ENCODE data around the gene YEATS4. TPM values are rescaled to one million over a fixed set of nuclear protein-coding genes. Genes with fewer than 3 reads are reported as not detected.
"Not testable (repeated sequence)": the region's sequence is repeated elsewhere in the genome, so short reads cannot be mapped to it uniquely, and the experiment has no call there.

The YEATS4 gene
- 20.5 and 24.6 TPM in 2 replicates for total RNA-seq (2012; rRNA removed)

- peak within 1 kb of the TSS; percentile 94 for H3K9ac ChIP-seq (ENCODE audit: low read depth, low read length)
- no peaks in the 10 kb centered on the region for H3K36me3 ChIP-seq (ENCODE audit: insufficient read depth, low read length)
- H3K9me3 ChIP-seq (replicated peaks; ENCODE audit: low read length), result no peaks in the 10 kb centered on the region
- peak within 1 kb of the TSS; percentile 87 for H3K4me2 ChIP-seq (ENCODE audit: low read length)
- peak within 1 kb of the TSS; percentile 87 for H3K4me3 ChIP-seq (ENCODE audit: low read length)
- H3K4me1 ChIP-seq (ENCODE audit: control insufficient read depth, insufficient read depth, low read length), result peaks cover 14% of the 10 kb centered on the region
- H3K27me3 ChIP-seq (ENCODE audit: control insufficient read depth, insufficient read depth, low read length), result no peaks in the 10 kb centered on the region
These were observed at the start of gene YEATS4 for GRCh38 chr12:69359531-69360347. Gene YEATS4, plus strand, starts transcription at chr12:69359743. Its CDS starts 230 bp downstream, at chr12:69359973.

- no peak overlapping the region for H3K4me3 ChIP-seq (ENCODE audit: low read length)
- no peaks in the 10 kb centered on the region for H3K27me3 ChIP-seq (ENCODE audit: control insufficient read depth, insufficient read depth, low read length)
- no peaks in the 10 kb centered on the region for H3K4me1 ChIP-seq (ENCODE audit: control insufficient read depth, insufficient read depth, low read length)
- H3K4me2 ChIP-seq (ENCODE audit: low read length), result no peak overlapping the region
- no peak overlapping the region for H3K9ac ChIP-seq (ENCODE audit: low read depth, low read length)
- no peaks in the 10 kb centered on the region for H3K9me3 ChIP-seq (replicated peaks; ENCODE audit: low read length)
- H3K36me3 ChIP-seq (ENCODE audit: insufficient read depth, low read length), result no peaks in the 10 kb centered on the region
These were observed 46.3 kb upstream of the YEATS4 start for GRCh38 chr12:69313209-69313608.

DNA sequence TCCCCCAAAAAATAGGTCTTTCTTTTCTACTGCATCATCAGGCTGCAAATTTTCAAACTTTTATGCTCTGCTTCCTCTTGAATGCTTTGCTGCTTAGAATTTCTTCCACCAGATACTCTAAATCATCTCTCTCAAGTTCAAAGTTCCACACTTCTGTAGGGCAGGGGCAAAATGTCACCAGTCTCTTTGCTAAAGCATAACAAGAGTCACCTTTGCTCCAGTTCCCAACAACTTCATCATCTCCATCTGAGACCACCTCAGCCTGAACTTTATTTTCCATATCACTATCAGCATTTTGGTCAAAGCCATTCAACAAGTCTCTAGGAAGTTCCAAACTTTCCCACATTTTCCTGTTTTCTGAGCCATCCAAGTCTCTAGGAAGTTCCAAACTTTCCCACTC, 42.8 kb upstream of the YEATS4 start:
- H3K27me3 ChIP-seq (ENCODE audit: control insufficient read depth, insufficient read depth, low read length), result peaks cover 12% of the 10 kb centered on the region
- H3K9me3 ChIP-seq (replicated peaks; ENCODE audit: low read length); H3K4me2 ChIP-seq (ENCODE audit: low read length); H3K36me3 ChIP-seq (ENCODE audit: insufficient read depth, low read length); H3K9ac ChIP-seq (ENCODE audit: low read depth, low read length); H3K4me1 ChIP-seq (ENCODE audit: control insufficient read depth, insufficient read depth, low read length); H3K4me3 ChIP-seq (ENCODE audit: low read length): not testable (repeated sequence)

GRCh38 chr12:69317233-69317632, 42.3 kb upstream of the YEATS4 start:
- H3K9me3 ChIP-seq (replicated peaks; ENCODE audit: low read length); H3K36me3 ChIP-seq (ENCODE audit: insufficient read depth, low read length); H3K9ac ChIP-seq (ENCODE audit: low read depth, low read length): not testable (repeated sequence)

DNA sequence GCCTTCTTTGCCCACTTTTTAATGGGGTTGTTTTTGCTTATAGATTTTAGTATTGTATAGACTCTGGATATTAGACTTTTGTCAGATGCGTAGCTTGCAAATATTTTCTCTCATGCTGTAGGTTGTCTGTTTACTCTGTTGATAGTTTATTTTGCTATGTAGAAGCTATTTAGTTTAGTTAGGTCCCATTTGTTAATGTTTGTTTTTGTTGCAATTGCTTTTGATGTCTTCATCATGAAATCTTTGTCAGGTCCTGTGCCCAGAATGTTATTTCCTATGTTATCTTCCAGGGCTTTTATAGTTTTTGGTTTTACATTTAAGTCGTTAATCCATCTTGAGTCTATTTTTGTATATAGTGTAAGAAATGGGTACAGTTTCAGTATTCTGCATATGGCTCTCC, 41.3 kb upstream of the YEATS4 start:
- no peaks in the 10 kb centered on the region for H3K36me3 ChIP-seq (ENCODE audit: insufficient read depth, low read length)
- H3K27me3 ChIP-seq (ENCODE audit: control insufficient read depth, insufficient read depth, low read length), result peaks cover 17% of the 10 kb centered on the region
- no peak overlapping the region for H3K9ac ChIP-seq (ENCODE audit: low read depth, low read length)
- H3K4me1 ChIP-seq (ENCODE audit: control insufficient read depth, insufficient read depth, low read length), result no peaks in the 10 kb centered on the region
- no peak overlapping the region for H3K4me2 ChIP-seq (ENCODE audit: low read length)
- no peak overlapping the region for H3K4me3 ChIP-seq (ENCODE audit: low read length)
- no peaks in the 10 kb centered on the region for H3K9me3 ChIP-seq (replicated peaks; ENCODE audit: low read length)

More at GRCh38 chr12:69317233-69317632, 42.3 kb upstream of the YEATS4 start:
- H3K4me2 ChIP-seq (ENCODE audit: low read length); H3K4me1 ChIP-seq (ENCODE audit: control insufficient read depth, insufficient read depth, low read length); H3K4me3 ChIP-seq (ENCODE audit: low read length): not testable (repeated sequence)
- peaks cover 12% of the 10 kb centered on the region for H3K27me3 ChIP-seq (ENCODE audit: control insufficient read depth, insufficient read depth, low read length)

GRCh38 chr12:69321351-69321750, 38.2 kb upstream of the YEATS4 start:
- no peaks in the 10 kb centered on the region for H3K9me3 ChIP-seq (replicated peaks; ENCODE audit: low read length)
- no peak overlapping the region for H3K4me2 ChIP-seq (ENCODE audit: low read length)
- H3K27me3 ChIP-seq (ENCODE audit: control insufficient read depth, insufficient read depth, low read length), result peaks cover 34% of the 10 kb centered on the region
- no peaks in the 10 kb centered on the region for H3K4me1 ChIP-seq (ENCODE audit: control insufficient read depth, insufficient read depth, low read length)
- no peaks in the 10 kb centered on the region for H3K36me3 ChIP-seq (ENCODE audit: insufficient read depth, low read length)
- no peak overlapping the region for H3K4me3 ChIP-seq (ENCODE audit: low read length)
- no peak overlapping the region for H3K9ac ChIP-seq (ENCODE audit: low read depth, low read length)

- H3K4me3 ChIP-seq (ENCODE audit: low read length), result no peak overlapping the region
- H3K27me3 ChIP-seq (ENCODE audit: control insufficient read depth, insufficient read depth, low read length), result peaks cover 51% of the 10 kb centered on the region
- H3K36me3 ChIP-seq (ENCODE audit: insufficient read depth, low read length), result no peaks in the 10 kb centered on the region
- H3K9me3 ChIP-seq (replicated peaks; ENCODE audit: low read length), result no peaks in the 10 kb centered on the region
- no peak overlapping the region for H3K4me2 ChIP-seq (ENCODE audit: low read length)
- H3K4me1 ChIP-seq (ENCODE audit: control insufficient read depth, insufficient read depth, low read length), result no peaks in the 10 kb centered on the region
- no peak overlapping the region for H3K9ac ChIP-seq (ENCODE audit: low read depth, low read length)
These were observed 34.6 kb upstream of the YEATS4 start for GRCh38 chr12:69324797-69325466.

GRCh38 chr12:69328426-69328825, 31.1 kb upstream of the YEATS4 start:
- Histone ChIP-seq H3K9me3 (replicated peaks; ENCODE audit: low read length) (no peaks in the 10 kb centered on the region), H3K9ac (ENCODE audit: low read depth, low read length) (no peak overlapping the region), H3K4me3 (ENCODE audit: low read length) (no peak overlapping the region), H3K27me3 (ENCODE audit: control insufficient read depth, insufficient read depth, low read length) (peaks cover 57% of the 10 kb centered on the region), H3K4me2 (ENCODE audit: low read length) (no peak overlapping the region), H3K4me1 (ENCODE audit: control insufficient read depth, insufficient read depth, low read length) (peaks cover 3% of the 10 kb centered on the region), H3K36me3 (ENCODE audit: insufficient read depth, low read length) (no peaks in the 10 kb centered on the region)

DNA sequence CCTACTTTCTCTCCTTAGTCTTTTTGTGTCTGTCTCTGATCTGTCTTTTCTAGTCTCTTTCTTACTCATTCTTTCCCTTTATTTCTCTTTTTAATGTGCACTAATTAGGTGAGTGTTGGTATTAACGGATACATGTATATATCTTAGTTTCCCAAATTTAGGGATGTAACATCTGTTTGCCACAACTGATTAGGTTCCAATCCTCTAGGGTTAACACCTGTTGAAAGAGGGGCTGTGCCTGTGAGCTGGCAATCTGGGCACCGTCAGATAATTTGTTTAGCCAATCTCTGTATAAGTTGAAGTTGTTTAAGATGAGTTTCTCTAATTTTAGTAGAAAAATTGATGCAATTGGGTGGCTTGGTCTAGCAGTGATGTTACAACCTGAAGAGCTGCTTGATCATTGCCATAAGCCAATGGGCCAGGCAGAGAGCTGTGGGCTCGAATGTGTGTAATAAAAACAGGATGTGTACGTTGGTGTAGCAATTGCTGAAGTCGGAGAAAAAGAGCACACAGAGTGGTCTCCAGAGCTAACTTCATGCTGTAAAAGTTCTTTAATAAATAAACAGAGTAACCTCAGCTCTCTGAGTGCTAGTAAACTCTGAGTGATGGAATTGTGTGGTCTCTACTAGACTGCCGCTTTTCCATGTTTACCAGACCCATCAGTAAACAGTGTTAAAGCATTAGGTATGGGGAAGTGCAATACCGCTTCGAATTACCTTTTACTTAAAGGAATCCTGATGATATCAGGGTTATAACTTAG, 29.7 kb upstream of the YEATS4 start:
- Histone ChIP-seq H3K9me3 (replicated peaks; ENCODE audit: low read length) (no peaks in the 10 kb centered on the region), H3K4me2 (ENCODE audit: low read length) (no peak overlapping the region), H3K4me1 (ENCODE audit: control insufficient read depth, insufficient read depth, low read length) (peaks cover 3% of the 10 kb centered on the region), H3K9ac (ENCODE audit: low read depth, low read length) (no peak overlapping the region), H3K4me3 (ENCODE audit: low read length) (no peak overlapping the region), H3K36me3 (ENCODE audit: insufficient read depth, low read length) (no peaks in the 10 kb centered on the region), H3K27me3 (ENCODE audit: control insufficient read depth, insufficient read depth, low read length) (peaks cover 46% of the 10 kb centered on the region)

DNA sequence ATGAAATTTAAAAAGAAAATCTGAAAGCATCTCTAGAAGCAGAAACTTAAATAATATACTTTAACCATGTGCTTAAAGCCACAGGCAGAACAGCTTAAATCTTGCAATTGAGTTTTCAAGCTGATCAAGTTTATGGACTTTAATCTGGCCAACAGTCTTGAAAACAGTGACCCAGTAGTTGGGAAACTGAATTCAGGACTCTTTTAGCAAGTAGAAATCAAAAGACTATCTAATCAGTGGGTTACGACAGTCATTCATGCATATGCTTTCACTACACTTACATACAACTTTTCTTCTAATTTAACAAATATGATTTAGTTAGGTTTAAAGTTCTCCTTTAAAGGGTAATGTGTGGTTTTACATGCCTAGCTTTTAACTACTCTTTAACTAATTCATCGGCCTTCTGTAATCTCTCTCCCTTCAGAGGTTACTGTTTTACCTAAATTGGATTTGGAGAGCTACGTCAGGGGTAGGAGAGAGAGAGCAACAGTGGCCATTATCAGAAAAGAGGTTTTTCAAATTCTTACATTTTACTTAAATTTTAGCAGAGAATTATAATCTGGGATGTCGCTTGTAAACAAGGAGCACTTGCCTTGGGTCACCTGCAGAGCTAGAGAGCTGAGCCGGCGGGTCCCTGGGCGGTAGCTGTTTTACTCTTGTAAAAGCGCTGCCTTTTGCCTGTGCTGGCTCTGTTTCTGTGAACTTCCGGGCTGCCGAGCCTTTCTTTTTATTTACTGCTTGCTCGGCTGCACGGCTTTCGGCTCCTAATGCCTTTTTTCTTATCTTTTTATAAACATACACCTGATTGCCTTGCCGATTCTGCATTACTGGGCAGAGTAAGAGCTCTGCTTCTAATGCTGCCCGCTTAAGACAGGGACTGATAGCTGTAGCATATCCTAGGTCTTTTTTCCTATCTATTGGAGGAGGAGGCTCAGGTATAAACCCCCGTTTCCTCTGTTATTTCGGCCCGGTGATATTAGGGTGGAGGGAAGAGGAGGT, 28.8 kb upstream of the YEATS4 start:
- peaks cover 3% of the 10 kb centered on the region for H3K4me1 ChIP-seq (ENCODE audit: control insufficient read depth, insufficient read depth, low read length)
- no peaks in the 10 kb centered on the region for H3K9me3 ChIP-seq (replicated peaks; ENCODE audit: low read length)
- H3K36me3 ChIP-seq (ENCODE audit: insufficient read depth, low read length), result no peaks in the 10 kb centered on the region
- peaks cover 43% of the 10 kb centered on the region for H3K27me3 ChIP-seq (ENCODE audit: control insufficient read depth, insufficient read depth, low read length)
- peak overlapping the region; percentile 61 for H3K4me3 ChIP-seq (ENCODE audit: low read length)
- H3K4me2 ChIP-seq (ENCODE audit: low read length), result peak overlapping the region; percentile 85
- H3K9ac ChIP-seq (ENCODE audit: low read depth, low read length), result no peak overlapping the region
